ENCODE results near the gene PPP3R1.

The PPP3R1 gene

DNA sequence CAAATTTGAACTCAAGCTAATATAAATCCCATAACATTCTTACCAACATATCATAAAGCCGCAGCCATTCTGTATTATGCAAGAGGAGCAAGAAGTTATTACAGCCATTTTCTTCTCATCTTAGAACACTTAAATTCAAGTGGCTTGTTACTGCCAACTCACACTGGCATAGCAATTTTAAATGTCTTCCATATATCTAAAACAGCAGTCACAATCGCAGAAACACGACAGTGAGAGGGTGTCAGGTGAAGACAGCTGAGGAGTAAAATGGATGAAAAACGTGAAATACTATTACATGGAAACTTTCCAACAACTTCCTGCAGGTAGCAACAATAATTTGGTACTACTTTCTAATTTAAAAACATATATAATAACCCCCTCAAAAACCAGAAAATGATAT is 17.9 kb downstream of the PPP3R1 start:
- no peak for DNase-seq (ENCODE audit: low read depth in 2 of 2)

DNA sequence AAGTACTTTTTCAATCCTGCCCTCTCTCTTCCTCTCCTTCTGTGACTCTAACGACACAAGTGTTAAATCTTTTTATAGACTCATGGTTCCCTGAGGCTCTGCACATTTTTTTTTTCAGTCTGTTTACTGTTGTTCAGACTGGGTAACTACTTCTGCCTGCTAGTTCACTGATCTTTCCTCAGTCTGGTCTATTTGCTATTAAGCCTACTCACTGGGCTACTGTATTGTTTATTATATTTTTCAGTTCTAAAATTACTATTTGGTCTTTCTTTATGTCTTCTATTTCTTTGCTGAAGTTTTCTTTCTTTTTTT is 21.3 kb downstream of the PPP3R1 start:
- DNase-seq (ENCODE audit: low read depth in 2 of 2) = no peak

DNA sequence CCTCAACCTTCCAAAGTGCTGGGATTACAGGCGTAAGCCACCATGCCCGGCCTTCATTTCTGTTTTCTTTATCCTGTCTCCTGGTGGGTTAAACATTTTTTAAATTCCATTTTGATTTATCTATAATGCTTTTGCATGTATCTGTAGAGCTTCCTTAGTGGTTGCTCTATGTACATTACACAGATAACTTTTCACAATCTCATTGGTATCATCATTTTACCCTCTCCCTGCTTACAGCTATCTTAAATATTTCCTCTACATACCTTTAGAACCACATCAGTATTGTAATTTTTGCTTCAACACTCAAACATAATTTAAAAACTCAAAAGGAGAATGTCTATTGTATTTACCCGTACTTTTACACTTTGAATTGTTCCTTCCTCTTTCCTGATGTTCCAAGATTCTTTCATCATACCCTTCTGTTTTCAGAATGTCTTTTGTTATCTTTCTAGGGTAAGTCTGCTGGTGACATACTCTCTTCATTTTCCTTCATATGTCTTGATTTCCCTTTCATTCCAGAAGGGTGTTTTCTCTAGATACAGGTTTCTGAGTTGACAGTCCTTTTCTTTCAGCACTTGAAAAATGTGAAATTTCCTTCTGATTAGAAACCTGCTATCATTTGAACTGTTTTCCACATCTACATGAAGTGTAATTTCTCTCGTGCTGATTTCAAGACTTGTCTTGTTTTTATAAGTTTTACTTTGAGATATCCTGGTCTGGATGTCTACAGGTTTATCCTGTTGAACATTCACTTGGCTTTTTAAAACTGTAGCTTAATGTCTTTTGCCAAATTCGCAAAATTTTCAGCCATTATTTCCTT is 21.9 kb downstream of the PPP3R1 start:
- no peak for DNase-seq (ENCODE audit: low read depth in 2 of 2)

DNA sequence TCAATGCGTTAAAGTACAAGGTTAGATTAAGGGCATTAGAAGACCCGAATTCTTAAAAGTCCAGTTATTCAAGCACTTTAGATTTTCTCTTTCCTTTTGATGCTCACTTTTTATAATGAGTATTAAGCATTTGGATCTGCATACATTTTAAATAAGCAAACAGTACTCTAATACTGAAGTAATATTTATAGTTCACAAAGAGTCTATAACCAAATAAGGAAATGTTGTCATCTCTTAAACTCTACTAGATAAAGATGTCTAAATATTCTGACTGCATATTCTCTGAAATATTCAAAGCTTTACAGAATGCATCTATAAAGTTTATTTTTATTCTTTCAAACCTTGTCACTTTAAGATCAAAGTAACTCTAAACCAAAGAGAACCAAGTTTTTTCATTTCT is 25.5 kb downstream of the PPP3R1 start:
- DNase-seq (ENCODE audit: low read depth in 2 of 2) = no peak

DNA sequence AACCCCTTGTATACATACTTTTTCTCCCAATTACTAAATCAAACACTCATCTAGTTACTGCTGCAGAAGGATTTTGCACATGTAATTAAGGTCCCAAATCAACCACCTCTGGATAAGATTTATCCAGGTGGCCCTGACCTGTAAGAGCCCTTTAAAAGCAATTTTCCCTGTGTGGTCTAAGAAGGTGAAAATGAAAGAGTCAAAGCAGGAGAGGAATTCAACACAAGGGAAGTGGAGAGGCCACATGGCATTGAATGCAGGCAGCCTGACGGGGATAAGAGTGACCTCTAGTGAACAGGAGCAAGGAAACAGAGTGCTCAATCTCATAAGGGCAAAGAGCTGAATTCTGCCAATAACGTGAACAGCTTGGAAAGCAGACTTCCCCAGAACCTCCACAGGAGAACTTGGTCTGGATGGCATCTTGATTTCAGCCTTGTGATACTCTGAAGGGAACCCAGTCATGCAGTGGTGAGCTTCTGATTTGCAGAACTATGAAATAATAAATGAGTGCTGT is 27.2 kb downstream of the PPP3R1 start:
- no peak for DNase-seq (ENCODE audit: low read depth in 2 of 2)

DNA sequence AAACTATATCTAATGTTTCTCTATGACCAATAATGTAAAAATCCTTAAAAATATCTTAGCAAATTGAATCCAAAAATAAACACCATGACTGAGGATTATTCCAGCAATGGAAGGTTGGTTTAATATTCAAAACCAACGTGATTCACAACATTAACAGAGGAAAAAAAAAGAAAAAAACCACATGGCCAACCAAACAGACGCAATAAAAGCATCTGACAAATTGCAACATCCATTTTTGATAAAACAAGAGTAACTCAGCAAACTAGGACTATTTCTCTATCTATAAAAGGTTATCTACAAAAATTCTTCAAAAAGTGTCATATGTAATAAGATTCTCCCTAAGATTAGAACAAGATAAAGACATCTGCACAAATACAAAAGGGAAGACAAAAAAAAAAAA is 28.9 kb downstream of the PPP3R1 start:
- DNase-seq (ENCODE audit: low read depth in 2 of 2) = no peak

DNA sequence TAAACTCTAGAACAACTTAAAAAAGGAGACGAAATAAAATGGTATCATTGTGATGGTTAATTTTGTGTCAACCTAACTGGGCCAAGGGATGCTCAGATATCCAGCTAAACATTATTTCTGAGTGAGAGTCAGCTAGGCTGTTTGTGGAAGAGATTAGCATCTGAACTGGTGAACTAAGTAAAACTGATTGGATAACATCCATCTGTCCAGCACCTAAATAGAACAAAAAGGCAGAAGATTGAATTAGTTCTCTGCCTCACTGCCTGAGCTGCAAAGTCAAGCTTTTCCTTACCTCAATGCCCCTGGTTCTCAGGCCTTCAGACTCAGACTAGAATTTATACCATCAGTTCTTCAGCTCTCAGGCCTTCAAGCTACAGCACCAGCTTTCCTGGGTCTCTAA is 30.0 kb downstream of the PPP3R1 start:
- DNase-seq (ENCODE audit: low read depth in 2 of 2) = no peak

DNA sequence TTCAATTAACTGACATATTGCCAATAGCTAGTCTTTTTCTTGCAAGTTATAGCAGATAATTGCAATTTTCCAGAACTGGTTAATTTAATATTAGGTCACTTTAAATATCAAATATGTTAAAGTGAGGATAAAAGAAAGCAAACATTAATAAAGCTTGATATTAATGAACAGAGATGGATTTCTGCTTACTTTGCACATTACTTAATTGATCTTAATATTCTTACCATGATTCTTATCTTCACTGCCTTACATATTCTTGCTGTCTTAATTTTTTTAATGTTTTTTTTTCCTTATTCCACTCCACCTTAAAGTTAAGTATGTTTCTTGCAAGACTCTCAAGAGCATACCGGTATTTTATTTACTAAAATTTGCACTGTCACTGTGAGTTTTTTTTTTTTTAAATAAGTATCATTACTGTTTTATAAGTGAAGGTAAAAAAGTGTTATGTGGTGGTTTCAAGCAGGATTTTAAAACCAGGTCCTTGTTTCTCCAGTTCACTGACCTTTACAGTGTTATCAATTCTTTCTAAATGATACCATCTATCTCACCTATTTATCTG is 33.9 kb downstream of the PPP3R1 start:
- no peak for DNase-seq (ENCODE audit: low read depth in 2 of 2)

DNA sequence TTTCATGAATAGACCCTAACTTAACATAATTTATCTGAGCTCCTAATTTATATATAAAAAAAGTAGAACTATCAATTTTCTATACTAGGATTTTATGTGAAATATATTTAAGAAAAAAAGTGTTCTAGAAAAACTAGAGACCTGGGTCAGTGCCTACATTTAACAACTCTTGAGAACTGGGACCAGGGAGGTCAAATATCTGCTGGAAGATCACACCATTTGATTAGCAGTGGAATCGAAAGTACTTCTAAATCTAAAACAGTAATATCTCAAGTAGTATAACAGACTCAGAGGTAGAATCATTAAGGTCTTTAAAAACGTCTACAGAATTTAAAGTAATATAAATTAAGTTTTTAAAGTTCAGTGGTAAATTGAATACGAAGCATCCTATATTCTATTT is 34.6 kb downstream of the PPP3R1 start:
- no peak for DNase-seq (ENCODE audit: low read depth in 2 of 2)

DNA sequence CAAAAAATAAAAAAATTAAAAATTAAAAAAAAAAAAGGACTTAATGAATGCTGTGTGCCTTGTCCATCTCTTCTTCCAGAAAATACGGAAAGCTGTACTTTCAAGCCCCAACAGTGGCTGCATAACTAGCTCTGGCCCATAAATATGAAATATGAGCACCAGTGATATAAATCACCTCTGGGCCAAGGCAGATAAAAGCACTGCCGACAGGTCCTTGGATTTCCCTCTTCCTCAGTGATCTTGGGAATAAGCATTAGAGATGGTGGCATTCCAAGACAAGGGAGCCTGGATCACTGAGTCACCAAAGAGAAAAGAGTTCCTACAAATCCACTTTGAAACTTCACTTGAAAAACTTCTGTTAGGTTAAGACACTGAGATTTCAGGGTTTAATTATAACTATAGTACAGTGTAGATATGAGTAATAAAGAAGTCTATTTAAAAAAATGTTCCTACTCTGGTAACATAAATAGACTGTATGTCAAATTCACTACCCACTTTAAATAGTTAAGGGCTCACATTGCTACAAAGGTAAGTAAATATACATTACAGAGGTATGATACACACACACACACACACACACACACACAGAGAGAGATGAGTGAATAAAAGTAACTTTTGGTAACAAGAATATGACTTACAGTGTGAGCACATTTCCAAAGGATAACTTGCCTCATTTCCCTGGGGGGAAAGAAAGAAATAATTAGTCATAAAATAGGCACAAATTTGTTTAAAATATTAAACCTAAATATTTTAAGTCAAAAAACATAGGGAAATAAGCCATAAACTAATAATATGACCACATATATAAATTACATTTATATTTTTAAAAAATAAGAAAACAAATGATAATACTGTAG is 35.6 kb downstream of the PPP3R1 start:
- no peak for DNase-seq (ENCODE audit: low read depth in 2 of 2)

DNA sequence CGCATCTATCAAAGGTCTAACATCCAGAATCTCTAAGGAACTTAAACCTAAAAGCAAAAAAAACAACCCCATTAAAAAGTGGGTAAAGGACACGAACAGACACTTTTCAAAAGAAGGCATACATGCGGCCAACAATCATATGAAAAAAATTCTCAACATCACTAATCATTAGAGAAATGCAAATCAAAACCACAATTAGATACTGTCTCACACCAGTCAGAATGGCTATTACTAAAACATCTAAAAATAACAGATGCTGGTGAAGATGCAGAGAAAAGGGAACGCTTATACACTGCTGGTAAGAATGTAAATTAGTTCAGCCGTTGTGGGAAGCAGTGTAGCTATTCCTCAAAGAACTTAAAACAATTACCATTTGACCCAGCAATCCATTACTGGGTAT is 38.0 kb downstream of the PPP3R1 start:
- no peak for DNase-seq (ENCODE audit: low read depth in 2 of 2)

DNA sequence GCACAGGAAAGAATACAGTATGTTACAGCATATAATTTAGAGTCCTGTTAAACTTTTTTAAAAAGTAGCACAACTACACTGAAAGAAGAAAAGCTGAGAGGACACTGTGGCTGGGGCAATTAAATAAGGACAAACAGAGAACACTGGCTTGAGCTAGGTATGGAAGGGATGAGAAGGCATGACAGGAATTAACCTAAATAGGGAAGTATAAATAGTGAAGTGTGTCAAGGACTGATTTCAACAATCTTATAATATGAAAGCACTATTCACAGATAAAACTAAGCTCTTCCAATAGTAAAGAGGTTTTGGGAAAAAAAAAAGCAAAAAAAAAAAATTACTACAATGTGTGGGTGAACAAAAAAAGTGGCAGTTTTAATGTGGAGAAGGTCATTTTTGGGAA is 45.5 kb downstream of the PPP3R1 start:
- DNase-seq (ENCODE audit: low read depth in 2 of 2) = no peak

DNA sequence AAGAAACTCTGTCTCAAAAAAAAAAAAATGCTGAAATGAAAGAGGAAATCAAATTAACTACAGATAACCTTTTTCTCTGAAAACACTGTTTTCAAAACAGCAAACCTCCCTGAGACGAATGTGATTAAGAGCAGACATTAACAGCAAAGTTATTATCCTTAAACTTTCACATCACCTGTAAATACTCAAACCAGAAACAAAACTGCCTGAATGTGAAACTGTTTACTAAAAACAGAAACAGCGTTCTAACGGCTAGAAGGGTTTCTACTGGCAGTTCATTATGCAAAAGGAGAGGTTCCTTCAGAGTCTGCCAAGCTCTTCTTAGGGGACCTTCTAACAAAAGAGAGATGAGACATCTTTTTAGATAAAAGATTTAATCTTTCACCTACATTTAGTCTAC is 48.7 kb downstream of the PPP3R1 start:
- DNase-seq (ENCODE audit: low read depth in 2 of 2) = no peak

DNA sequence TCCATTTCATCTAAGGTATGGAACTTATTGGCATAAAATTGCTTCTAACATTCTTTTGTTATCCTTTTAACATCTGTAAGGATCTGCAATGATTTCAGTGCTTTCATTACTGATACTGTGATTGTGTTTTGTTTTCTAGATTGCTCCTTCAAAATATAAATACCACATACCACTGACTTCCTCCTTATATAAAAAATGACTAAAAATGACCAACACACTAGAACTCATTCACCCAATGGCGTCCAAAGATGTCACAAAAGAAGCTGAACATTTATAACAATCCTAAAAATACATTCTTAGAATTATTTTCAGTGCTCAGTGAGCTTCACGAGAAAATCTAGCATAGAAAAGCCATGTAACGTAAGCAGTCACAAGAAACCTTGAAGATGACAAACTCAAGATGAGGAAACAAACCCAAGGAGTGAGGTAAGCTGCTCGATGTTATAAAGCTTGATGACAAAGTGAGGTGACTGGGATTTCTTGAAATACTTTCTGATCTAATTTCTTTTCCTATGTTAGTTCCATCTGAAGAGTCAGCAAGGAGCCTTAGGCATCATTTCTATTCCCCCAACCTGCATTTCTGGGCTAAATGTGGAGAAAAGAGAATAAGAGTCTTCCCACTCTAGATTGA is 52.1 kb downstream of the PPP3R1 start:
- DNase-seq (ENCODE audit: low read depth in 2 of 2) = no peak

DNA sequence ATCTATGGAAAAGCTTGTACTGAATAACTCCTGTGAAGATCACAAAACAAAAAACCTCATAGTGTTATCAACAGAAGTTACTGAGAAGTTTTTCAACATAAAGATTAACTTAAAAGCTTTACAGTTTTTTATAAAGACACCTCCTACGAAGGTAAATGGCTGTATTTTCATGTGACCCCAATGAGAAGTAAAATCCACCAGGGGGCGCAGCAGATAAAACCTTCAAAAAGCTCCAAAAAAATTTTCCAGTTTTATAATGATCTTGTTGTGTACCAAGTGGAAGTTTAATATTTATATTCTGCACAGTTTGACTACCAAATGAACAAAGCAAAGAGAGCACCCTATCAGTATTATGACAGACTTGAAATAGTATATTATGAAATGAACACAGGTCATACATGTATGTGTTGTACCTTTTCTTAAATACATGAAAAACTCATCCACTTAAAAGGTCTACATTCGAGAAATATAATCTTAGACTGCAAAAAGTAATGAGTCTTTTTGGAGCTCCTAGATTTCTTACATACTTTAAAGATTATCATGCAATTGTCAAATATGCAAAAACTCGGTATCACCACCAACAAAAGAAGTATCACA is 56.1 kb downstream of the PPP3R1 start:
- DNase-seq (ENCODE audit: low read depth in 2 of 2) = peak in 1 of 2 donors; percentile 16

DNA sequence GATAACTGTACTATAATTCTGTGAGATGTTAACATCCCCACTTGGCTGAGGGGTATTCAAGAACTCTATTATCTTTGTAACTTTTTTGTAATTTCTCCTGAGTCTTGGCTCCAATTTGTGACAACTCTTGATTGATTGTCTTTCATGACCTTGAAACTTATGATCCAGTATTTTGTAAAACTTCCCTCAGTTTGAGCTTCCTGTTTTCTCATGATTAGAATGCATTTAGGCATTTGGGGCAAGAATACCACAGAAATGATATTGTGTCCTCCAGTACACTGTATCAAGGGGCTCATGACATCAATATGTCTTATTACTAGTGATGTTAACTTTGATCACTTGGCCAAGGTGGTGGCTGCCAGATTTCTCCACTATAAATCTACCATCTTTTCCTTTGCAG is 57.2 kb downstream of the PPP3R1 start:
- no peak for DNase-seq (ENCODE audit: low read depth in 2 of 2)

DNA sequence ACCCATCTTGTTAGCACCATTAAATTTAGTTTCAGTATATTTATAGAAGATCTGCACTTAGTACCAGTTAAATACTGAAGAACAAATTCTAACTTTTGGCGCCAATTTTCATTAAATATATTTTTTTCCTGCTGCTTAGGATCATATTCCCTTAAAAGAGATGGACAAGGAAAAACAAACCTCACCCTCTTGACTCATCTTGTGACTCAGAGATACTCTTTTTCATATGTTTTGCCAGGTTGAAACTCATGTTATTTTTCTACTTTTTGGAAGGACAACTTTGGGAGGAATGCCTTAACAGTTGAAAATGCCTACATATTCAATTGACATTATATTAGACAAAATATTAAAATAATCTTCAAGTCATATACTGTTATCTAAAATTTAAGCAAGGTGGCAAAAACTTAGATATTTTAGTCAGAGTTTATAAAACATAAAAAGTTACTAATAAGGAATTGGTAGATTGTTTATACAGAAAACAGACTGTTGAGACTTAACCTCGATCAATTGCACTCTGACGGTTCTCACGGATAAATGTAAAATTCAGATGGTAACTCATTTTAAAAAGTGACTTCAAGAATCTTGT is 58.5 kb downstream of the PPP3R1 start:
- no peak for DNase-seq (ENCODE audit: low read depth in 2 of 2)

DNA sequence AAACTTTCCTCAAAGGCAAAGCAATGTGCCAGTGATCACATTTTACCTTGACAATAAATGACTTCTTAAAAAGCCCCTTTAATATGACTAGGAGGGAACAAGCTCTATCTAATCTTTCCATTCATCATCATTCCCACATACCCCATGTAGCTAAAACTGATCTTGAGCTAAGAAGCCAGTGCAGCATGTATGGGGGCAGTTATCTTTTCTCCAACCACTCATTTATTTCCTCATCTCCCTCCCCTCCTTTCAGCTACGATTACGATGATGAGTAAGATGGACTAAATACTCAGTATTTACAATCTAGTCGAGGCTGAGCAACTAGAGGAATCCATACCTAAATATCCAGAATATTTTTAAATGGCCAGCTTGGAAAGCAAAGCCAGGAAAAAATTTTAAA is 59.2 kb downstream of the PPP3R1 start:
- no peak for DNase-seq (ENCODE audit: low read depth in 2 of 2)

DNA sequence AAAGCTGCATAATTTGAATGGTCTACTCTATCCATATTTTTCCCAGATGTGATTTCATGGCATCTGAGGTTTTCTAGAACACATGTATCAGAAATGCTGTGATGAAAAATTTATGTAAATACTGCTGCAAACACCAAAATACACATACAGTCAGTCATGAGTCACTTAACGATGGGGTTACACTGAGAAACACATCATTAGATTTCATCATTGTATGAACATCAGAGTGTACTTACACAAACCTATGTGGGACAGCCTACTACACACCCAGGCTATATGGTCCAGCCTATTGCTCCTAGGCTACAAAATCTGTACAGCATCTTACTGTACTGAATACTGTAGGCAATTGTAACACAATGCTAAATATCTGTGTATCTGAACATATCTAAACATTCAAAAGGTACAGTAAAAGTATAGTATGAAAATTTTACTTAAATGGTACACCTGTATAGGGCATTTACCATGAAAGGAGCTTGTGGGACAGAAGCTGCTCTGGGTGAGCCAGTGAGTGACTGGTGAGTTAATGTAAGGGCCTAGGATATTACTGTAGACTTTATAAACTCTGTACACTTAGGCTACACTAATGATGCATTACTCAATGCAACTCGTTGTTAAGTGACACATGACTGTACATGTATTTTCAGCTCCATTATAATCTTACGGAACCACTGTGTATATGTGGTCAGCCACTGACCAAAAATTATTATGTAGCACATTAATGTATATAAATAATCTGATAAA is 61.2 kb downstream of the PPP3R1 start:
- no peak for DNase-seq (ENCODE audit: low read depth in 2 of 2)

DNA sequence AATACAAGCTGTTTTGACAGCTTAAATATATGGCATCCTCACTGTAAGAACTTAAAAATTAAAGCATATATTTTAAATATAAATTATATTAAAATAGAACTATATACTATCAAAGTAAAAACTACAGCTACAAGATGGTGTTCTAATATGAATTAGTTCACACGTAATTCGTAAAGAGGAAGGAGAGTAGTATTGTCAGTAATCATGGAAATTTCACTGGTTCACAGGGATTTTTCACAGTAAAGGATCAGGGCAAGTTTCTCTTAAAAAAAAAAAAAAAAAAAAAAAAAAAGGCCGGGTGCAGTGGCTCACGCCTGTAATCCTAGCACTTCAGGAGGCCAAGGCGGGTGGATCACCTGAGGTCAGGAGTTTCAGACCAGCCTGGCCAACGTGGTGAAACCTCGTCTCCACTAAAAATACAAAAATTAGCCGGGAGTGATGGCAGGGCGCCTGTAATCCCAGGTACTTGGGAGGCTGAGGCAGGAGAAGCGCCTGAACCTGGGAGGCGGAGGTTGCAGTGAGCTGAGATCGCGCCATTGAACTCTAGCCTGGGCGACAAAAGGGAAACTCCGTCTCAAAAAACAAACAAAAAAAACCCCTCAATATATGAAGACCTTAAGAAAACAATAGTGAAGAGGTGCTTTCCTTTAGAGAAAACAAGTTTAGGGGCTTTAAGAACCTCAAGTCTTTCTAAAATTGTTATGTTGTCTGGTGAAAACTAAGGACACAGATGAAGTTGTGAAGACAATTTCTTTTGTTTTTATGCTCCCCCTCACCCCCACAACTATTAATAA is 62.1 kb downstream of the PPP3R1 start:
- no peak for DNase-seq (ENCODE audit: low read depth in 2 of 2)

Measured in stimulated activated CD8-positive, alpha-beta memory T cell treated with anti-CD3 and anti-CD28 coated beads, Interleukin-7, amount 100 ng/mL, for 4 hours (primary cell).